PFSK-1 (cell line): ENCODE data around the gene TCOF1.

ENCODE experiments used
- TAF1 ChIP-seq: IDR thresholded peaks from 2 replicates; pipeline ENCODE4 v1.6.1; 2012; ENCODE audit warnings: low read length, control low read depth, borderline replicate concordance; ENCODE audit not compliant: insufficient read depth
- TF ChIP-seq, protein P1 (sequence below), 2 experiments: IDR thresholded peaks; 2 replicates each; pipeline versions ENCODE4 v1.6.1 to v1.8.0; 2011 to 2012; ENCODE audit warnings: low read depth in 2 of 2, low read length in 2 of 2, control low read depth in 1 of 2, inconsistent platforms in 1 of 2, mild to moderate bottlenecking in 1 of 2, moderate library complexity in 1 of 2; ENCODE audit not compliant: insufficient read depth in 1 of 2

DNA sequence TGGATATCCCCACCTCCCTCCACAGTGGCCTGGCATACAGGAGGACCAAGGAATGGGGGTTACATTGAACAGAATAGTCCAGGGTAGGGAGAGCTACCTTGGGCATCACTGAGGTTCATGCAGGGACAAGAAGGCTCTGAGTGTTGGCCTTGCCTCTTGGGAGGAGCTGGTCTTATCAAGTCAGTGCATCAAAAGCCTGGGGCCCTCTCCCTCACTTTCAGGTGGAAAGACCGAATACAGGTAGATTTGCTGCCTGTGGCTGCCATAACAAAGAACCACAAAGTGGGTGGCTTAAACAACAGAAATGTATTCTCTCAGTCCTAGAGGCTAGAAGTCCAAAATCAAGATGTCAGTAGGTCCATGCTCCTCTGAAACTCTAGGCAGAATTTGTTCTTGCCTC is 36.3 kb upstream of the TCOF1 start:
- no peak for TF ChIP-seq TAF1
- TF ChIP-seq, protein P1, sequence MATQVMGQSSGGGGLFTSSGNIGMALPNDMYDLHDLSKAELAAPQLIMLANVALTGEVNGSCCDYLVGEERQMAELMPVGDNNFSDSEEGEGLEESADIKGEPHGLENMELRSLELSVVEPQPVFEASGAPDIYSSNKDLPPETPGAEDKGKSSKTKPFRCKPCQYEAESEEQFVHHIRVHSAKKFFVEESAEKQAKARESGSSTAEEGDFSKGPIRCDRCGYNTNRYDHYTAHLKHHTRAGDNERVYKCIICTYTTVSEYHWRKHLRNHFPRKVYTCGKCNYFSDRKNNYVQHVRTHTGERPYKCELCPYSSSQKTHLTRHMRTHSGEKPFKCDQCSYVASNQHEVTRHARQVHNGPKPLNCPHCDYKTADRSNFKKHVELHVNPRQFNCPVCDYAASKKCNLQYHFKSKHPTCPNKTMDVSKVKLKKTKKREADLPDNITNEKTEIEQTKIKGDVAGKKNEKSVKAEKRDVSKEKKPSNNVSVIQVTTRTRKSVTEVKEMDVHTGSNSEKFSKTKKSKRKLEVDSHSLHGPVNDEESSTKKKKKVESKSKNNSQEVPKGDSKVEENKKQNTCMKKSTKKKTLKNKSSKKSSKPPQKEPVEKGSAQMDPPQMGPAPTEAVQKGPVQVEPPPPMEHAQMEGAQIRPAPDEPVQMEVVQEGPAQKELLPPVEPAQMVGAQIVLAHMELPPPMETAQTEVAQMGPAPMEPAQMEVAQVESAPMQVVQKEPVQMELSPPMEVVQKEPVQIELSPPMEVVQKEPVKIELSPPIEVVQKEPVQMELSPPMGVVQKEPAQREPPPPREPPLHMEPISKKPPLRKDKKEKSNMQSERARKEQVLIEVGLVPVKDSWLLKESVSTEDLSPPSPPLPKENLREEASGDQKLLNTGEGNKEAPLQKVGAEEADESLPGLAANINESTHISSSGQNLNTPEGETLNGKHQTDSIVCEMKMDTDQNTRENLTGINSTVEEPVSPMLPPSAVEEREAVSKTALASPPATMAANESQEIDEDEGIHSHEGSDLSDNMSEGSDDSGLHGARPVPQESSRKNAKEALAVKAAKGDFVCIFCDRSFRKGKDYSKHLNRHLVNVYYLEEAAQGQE (IDR thresholded peaks at IDR 0.05; ENCODE audit: insufficient read depth in 1 of 2, low read depth in 2 of 2, low read length in 2 of 2): no peak
